ENCODE measurements around the gene TMEM260. TPM values are rescaled to one million over a fixed set of nuclear protein-coding genes. Genes with fewer than 3 reads are reported as not detected.

The TMEM260 gene
- total and polyA plus RNA-seq, 3 donors (not counting 1 experiment from before 2014, with no cell fraction given): 6.3 to 16.0 (median 12.5) TPM

Other genes starting within 250 kb of the TMEM260 start
- gene OTX2, start 230.7 kb downstream of the TMEM260 start, total RNA-seq: not detected
- not detected for gene OTX2, start 230.7 kb downstream of the TMEM260 start, polyA plus RNA-seq